OCI-M1 (cell line): ENCODE results near the gene C3orf22.
"Not testable (repeated sequence)": the region's sequence is repeated elsewhere in the genome, so short reads cannot be mapped to it uniquely, and the experiment has no call there.

Source experiments
- DNase-seq: peaks from one replicate; lab custom pipeline; 2025; lab: John Stamatoyannopoulos, UW

Gene C3orf22

GRCh38 chr3:126542340-126543241, 16.1 kb downstream of the C3orf22 start:
- no peak for DNase-seq

- DNase-seq = no peak
Measured at GRCh38 chr3:126541628-126542339, 16.9 kb downstream of the C3orf22 start.

- DNase-seq = no peak
Measured at GRCh38 chr3:126540951-126541627, 17.6 kb downstream of the C3orf22 start.

GRCh38 chr3:126540342-126540849, 18.3 kb downstream of the C3orf22 start:
- peak; percentile 71 for DNase-seq

- DNase-seq = no peak
Measured at GRCh38 chr3:126539558-126540250, 19.0 kb downstream of the C3orf22 start.

GRCh38 chr3:126538966-126539365, 19.8 kb downstream of the C3orf22 start:
- no peak for DNase-seq

GRCh38 chr3:126538316-126538715, 20.4 kb downstream of the C3orf22 start:
- no peak for DNase-seq

GRCh38 chr3:126537730-126538281, 20.9 kb downstream of the C3orf22 start:
- DNase-seq = no peak

GRCh38 chr3:126537116-126537729, 21.5 kb downstream of the C3orf22 start:
- no peak for DNase-seq

GRCh38 chr3:126536126-126536525, 22.6 kb downstream of the C3orf22 start:
- no peak for DNase-seq

- DNase-seq = no peak
Measured at GRCh38 chr3:126535636-126536035, 23.1 kb downstream of the C3orf22 start.

- not testable (repeated sequence) for DNase-seq
Measured at GRCh38 chr3:126534716-126535115, 24.0 kb downstream of the C3orf22 start.

- DNase-seq = peak; percentile 15
Measured at GRCh38 chr3:126533506-126533905, 25.2 kb downstream of the C3orf22 start.

GRCh38 chr3:126531051-126531330, 27.7 kb downstream of the C3orf22 start:
- no peak for DNase-seq

- no peak for DNase-seq
Measured at GRCh38 chr3:126530171-126531050, 28.3 kb downstream of the C3orf22 start.

- no peak for DNase-seq
Measured at GRCh38 chr3:126529585-126530170, 29.1 kb downstream of the C3orf22 start.

- no peak for DNase-seq
Measured at GRCh38 chr3:126528800-126529541, 29.8 kb downstream of the C3orf22 start.

- DNase-seq = no peak
Measured at GRCh38 chr3:126528419-126528799, 30.3 kb downstream of the C3orf22 start.
